Right ventricle myocardium superior (tissue), 1 donor: ENCODE measurements around the gene SDHAF1. TPM values are rescaled to one million over a fixed set of nuclear protein-coding genes. Genes with fewer than 3 reads are reported as not detected.
A peak's percentile ranks its signal among the peaks of the same experiment; 100 is the strongest.
"Not testable (repeated sequence)": the region's sequence is repeated elsewhere in the genome, so short reads cannot be mapped to it uniquely, and the experiment has no call there.

ENCODE experiments used
- ATAC-seq: fragments of 200-7000 bp; cut with Tn5 transposase; one replicate; pipeline ENCODE4 v1.9.1; 2020; ENCODE audit warnings: mild to moderate bottlenecking; ENCODE audit not compliant: poor library complexity
- DNase-seq: peaks from one replicate; pipeline ENCODE4 v3.0.0-alpha.2; 2020
- intact Hi-C: fragments of 100-400 bp; cut with DNase I; formaldehyde crosslinking; loops from one replicate; pipeline ENCODE4 v1.11.2; 2022
- total RNA-seq: library from RNA; stranded (reverse); fragmentation: NEBNext Ultra II Directional; extraction: Animal tissue kit (Norgen Biotek cat#: 25700); gene quantifications from one replicate; pipeline ENCODE4 v1.2.1, GENCODE V29; 2021
- donor health status: DM: no; HTN: yes; CAD: no; lungs with severe emphysema.

The SDHAF1 gene
- total RNA-seq, 1 donor from 2014 or later: 10.2 TPM

DNA sequence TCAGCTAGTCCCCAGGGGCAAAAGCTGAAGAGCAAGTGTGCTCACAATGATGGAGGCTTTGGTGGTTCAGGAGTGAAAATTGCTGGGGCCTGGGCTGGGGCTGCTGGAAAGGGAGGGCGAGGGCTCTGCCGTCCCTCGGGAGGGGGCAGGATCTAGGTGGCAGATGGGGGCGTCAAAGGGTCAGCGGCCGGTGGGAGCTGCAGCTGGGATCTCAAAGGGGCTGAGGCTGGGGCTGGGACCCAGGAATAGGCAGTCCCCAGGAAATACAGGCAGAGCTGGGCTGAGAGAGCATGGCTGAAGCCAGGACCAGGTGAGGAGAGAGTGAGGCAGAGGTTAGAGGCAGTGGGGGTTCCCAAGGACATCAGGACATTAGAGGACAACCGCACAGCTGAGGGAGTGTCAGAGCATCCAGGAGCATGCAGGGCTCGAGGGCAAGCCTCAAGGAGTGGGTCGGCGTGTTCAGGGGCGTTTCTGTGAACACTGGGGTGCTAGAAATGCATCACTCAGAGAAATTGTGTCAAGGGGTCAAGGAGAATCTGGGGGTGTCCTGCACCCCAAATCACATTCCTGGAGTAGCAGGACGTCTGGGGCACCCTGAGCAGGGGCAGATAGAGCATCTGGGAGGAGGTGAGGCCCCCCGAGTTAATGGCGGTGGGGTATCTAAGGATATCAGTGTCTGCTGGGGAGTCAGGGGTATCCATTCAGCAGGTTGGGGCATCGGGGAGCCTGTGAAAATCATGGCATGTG is 14.8 kb downstream of the SDHAF1 start:
- ATAC-seq: no peak
- DNase-seq: no peak
- intact Hi-C loops: no loop called here

DNA sequence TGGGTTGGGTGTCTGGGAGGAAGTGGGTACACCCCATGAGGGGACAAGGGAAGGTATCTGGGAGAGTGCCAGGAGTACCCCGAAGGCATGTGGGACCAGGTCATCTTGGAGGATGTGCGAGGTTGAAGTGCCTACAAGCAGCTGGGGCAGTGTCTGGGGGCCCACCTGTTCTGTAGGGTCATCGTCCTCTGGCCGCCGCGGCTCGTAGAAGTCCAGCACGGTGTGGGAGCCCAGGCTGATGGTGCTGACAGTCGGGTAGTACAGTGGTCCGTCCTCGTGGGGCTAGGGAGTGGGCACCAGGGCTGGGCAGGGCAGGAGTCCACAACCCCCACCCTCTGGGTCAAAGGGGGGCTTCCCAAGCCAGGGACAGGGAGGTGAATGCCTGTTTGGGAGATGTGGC is 15.4 kb downstream of the SDHAF1 start:
- intact Hi-C loops: no loop called here

DNA sequence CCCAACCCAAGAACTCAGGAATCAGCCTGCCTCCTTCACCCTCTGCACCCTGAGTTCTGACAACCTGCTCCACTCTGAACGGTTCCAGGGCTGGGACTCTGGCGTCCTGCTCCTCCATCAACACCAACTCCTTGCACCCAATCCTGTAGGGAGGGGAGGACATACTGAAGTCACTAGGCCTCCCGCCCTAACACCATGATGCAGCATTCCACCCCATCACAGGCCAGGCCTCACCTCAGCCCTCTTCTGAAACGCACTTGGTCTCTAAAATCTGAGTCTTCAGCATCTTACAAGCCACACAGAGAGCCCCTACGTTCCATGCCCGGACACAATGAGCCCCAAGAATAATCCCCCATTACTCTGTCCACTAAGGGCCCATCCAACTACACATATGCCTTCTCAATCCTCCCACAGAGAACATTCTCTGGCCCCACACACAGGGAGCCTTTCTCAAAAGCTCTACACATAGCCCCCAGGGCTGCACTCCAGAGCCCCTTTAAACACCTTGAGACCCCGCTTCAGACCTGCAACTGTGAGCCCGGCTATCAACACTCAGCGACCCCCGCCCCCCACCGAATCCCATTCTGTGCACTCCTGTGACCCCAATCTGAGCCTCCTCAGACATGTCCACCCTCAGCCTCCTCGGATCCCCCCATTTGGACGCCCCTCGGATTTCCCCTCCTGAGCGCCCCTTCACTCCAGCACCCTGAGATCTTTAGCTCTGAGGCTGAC is 18.5 kb downstream of the SDHAF1 start:
- no peak for ATAC-seq
- intact Hi-C loops: no loop called here
- no peak for DNase-seq

More for the DNA sequence above, 15.4 kb downstream of the SDHAF1 start:
- ATAC-seq: no peak
- no peak for DNase-seq

DNA sequence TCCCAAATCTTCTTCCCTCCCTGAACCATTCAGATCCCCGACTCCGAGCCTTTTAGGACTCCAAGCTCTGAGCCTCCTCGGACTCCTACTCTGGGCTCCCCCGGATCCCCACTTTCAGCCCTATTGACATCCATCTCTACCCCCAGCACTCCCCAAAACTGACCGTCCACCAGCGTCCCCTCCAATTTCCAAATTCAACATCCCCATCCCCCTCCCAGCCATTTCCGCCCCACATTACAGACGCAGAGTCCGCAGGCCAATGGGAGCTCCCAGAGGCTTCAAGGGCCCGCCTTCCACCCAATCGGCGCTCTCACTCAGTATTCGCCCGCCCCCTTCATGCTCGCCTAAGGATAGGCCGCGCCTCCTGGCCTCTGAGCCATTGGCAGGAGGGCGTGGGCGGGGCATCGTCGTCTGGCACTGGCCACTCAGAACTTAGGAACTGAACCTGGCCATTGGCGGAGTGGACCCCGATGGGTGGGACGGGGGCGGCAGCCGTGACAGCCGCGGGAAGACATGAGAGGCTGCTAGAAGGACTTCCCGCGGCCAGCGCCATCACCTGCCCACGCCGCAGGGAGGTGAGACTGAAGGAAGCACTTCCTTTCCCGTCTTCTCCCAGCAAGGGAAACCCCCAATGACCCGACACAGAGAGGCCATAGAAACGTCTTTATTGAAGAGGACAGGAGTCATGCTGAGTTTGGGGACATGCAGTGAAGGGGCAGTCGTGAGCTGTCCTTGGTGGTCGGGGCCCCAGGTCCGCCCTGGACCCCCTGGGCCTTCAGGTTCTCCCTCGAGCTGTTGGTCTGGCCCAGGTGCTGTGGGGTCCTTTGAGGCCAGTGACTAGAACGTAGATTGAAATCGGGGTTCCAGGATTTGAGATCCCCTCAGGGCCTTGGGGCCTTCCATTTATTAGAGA is 19.3 kb downstream of the SDHAF1 start, which contains the start of gene ALKBH6:
TSS of gene ALKBH6 (minus strand) at position 202 of the 913 bp plus-strand sequence. CDS start 816 bp downstream, outside the sequence.
- DNase-seq (peak; percentile 100), ATAC-seq (peak; percentile 98)
- intact Hi-C loops: no loop called here

DNA sequence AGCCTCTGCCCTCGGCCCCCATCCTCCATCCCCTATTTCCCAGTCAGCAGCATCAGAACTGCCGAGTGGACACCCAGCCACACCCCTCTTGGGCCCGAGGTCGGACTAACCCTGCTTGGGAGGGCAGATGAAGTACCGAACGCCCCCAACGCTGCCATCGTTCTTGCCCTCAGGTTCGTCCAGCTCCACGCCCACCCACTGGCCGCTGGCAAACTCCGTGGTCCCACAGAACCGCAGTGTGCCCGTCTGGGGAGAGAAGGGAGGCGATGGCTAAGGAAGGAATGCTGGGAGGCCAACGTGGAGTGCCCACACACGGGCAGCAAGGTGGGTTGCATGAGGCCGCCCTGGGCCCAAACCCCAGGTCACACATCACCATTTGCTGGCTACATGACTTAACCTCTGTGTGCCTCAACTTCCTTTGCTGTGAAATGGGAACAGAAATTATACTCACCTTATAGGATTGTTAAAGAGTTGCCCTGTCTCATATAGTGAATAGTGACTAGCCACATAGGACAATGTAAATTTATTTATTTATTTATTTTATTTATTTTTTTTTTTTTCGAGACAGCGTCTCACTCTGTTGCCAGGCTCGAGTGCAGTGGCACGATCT is 24.2 kb downstream of the SDHAF1 start:
- no peak for DNase-seq
- no peak for ATAC-seq
- intact Hi-C loops: no loop called here

DNA sequence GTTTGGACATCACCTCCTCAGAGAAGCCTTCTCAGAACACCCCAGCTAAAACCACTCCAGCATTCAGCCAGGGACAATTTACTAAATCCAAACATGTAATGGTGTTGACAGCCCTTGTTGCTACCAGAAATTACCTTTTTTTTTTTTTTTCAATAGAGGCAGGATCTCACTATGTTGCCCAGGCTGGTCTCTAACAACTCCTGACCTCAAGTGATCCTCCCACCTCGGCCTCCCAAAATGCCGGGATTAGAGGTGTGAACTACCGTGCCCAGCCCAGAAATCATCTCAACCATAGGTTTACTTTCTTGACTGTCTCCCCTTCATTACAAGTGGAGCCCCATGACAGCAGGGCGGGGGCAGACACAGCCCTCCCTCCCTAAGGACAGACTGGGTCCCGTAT is 28.4 kb downstream of the SDHAF1 start:
- ATAC-seq (no peak), DNase-seq (no peak)
- intact Hi-C loops: no loop called here

DNA sequence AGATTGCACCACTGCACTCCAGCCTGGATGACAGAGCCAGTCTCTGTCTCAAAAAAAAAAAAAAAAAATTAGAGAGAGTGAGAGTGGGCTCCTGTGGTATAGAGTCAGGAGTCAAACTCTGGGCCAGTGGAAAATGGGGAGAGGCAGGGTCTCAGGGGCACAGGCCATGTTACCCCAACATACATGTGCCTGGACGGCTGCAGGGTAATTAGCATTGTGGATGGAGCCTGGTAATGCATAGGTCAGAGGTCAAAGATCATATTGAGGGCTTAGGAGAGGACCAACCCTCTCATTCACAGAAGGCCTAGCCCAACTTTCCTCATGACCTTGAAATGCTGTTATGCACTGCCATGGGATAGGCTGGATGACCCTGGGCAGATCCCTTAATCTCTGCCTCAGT is 30.6 kb downstream of the SDHAF1 start:
- DNase-seq: no peak
- intact Hi-C loops: no loop called here
- ATAC-seq: no peak

DNA sequence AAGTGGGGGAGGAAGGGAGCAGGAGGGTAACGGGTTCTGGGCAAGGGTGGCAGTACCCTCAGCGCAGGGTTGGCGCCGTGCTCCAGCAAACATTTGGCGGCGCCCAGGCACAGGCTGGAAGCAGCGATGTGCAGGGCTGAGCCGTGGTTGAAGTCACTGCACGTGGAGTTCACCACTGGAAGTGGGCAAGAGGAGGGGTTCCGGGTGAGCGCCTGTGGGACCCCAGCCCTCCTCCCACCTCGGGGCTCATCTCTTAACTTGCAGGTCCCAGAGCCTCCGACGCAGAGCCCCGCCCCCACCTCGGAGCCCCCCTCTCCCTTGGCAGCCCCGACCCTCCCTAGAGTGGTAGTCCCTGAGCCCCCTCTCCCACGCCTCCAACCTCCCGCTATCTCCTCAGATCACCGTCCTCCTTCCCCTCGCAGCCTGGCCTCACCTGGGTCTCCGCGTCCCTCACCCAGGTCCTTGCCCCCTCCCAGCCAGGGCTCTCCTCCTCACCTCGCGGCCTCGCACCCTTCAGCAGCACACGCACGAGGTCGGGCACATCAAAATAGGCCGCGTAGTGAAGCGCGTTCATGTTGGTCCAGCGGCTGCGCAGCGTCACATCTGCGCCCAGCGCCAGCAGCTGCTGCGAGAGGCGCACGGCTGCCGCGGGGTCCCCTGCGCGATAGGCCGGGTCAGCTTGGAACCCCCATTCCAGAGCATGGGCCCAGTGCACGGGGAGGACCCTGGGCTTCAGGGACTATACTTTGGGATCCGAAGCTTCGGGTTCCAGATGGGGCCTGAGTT is 31.3 kb downstream of the SDHAF1 start:
- DNase-seq (no peak), ATAC-seq (no peak)
- intact Hi-C loops: no loop called here

DNA sequence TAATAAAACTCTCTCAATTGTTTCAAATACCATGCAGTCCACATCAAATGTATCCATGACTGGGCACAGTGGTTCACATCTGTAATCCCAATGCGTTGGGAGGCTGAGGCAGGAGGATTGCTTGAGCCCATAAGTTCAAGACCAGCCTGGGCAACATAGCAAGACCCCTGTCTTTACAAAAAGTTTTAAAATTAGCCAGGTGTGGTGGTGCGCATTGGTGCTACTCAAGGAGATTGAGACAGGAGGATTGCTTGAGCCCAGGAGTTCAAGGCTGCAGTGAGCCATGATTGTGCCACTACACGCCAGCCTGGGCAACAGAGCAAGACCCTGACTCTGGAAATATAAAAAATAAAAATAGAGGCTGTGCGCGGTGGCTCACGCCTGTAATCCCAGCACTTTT is 32.7 kb downstream of the SDHAF1 start:
- no peak for ATAC-seq
- no peak for DNase-seq
- intact Hi-C loops: no loop called here

DNA sequence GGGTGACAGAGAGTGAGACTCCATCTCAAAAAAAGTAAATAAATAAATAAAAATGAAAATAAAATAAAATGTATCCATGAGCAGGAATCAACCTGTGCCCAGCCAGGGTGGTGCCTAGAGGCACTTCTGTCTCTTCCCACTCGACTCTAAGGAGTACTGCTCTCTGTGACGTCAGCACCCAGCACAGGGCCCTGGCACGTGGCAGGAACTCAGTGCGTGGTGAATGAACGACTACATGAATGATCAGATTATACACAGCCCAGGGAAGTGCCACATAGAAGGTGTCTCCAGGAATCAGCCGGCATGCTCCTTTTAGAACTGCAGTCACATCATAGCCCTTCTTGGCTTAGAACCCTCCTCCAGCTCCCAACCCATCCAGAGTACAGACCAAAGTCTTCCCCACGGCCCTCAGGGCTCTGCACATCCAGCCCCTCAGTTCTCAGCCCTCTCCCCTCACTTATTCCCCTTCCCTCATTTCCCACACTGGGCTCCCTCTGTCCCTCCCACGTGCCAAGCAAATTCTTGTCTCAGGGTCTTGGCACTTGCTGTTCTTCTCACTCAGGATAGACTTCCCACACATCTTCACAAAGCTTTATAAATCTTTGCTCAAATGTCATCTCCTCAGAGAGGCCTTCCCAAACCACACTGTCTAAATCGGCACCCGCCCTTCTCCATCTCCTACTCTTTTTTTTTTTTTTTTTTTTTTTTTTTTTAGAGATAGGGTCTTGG is 33.5 kb downstream of the SDHAF1 start:
- ATAC-seq (no peak), DNase-seq (no peak)
- intact Hi-C loops: no loop called here

DNA sequence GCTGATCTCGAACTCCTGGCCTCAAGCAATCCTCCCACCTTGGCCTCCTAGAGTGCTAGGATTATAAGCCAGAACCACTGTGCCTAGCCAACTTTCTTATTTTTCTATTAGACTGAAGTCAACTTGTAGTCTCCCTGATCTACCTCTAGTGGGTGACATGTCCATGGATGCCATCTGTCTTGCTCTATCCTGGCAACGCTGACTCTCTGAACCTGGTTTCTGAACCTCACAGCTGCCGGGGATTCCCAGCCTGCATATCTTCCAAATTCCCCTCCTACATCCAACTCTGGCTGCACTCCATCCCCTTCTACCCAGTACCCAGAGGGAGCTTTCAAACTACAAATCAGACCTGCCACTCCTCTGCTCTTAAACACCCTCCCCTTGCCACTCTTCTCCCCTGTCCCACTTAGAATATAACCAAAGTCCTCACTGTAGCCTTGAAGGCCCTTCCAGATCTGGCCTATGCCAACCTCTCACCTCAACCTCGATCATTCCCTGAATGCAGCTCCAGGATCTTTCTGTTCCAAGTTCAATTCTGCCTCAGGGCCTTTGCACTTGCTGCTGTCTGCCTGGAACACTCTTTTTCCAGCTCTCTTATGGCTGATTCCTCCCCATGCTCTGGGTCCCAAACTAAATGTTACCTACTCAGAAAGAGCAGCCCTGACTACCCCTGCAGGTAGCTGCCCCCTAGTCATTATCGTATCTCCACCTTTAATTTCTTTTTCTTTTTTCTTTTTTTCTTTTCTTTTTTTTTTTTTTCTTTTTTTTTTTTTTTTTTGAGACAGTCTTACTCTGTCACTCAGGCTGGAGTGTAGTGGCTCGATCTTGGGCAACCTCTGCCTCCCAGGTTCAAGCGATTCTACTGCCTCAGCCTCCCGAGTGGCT is 35.5 kb downstream of the SDHAF1 start:
- DNase-seq: no peak
- no peak for ATAC-seq
- intact Hi-C loops: no loop called here

DNA sequence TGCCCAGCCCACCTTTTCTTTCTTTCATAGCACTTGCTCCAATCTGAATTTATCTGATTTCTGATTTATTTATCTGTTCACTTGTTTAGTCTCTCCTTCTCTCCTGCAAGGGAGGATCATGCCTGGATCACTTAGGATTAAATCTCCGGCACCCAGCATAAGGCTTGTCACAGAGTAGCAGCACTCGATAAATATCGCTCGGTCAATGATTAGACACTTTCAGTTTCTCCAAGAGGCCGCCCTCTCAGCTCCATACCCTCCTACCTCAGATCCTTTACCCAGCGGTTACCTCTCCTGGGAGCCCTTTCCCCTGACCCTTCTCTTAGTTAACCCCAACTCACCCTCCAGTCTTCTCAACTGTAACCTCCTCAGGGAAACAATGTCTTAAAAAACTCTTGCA is 36.3 kb downstream of the SDHAF1 start:
- intact Hi-C loops: no loop called here
- no peak for ATAC-seq
- DNase-seq: no peak

DNA sequence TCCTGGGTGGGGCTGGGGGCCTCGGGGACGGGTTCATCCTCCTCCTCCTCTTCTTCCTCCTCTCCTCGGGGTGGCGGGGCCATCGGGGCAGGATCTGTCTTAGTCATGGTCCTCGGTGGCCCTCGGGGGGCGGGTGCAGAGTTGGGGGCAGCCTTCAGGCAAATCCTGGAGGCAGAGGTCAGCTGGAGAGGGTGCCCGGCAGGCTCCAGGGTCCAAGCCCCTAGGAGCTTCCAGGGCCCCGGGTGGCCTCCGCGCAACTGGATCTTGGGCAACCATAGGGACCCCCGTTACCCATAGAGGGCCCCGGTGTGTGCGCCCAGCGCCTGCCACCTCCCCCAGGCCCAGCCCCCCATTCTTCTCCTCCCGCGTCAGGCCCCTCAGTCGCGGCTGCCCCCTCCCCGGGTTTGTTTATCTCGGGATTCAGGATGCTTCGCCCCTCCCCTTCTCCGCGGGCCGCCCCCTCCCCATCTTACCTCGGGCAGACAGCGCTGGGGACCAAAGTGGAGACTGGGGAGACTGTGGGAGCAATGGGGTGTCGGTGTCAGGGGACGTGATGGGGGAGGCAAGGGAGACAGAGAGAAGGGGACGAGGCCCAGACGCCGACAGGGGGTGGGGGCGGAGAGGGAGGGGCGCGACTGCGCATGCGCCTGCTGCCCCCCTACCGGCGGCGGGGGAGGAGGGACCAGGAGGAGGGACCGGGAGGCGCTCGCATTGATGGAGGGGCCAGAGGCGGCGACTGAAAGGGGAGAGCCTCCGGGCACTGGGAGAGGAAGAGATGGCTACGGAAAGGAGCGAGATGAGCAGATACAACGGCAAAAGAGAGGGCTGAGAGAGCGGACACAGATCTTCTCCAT is 37.5 kb downstream of the SDHAF1 start, which contains the start of gene CLIP3:
TSS of gene CLIP3 (minus strand) at position 623 of the 854 bp plus-strand sequence. CDS start at position 107, 516 bp downstream.
- intact Hi-C loops: no loop called here
- peak; percentile 79 for DNase-seq
- peak; percentile 85 for ATAC-seq

DNA sequence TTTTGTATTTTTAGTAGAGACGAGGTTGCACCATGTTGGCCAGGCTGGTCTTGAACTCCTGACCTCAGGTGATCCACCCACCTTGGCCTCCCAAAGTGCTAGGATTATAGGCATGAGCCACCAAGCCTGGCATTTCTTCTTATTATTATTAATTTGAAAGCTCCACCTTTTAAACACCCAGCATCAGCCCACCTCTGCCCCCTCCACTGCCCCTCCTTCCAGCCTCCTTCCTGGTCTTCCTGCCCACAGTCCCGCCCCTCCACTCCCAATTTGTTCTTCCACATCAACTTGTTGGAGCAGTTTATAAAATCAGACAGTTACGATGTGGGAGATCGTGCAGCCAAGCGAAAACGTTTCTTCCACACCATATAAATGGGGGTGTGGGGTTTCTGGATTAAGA is 45.5 kb downstream of the SDHAF1 start:
- intact Hi-C loops: no loop called here
- DNase-seq: no peak
- ATAC-seq: no peak

DNA sequence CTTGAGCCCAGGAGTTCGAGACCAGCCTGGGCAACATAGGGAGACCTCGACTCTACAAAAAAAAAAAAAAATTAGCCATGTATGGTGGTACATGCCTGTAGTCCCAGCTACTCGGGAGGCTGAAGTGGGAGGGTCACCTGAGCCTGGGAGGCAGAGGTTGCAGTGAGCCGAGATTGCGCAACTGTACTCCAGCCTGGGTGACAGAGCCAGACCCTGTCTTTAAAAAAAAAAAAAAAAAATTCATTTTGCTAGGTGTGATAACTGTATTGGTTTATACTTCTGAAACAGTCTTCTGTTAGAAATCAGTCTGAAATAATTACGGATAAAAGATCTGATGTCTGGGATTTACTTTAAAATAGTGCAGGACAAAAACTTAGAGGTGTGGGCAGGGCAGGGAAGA is 46.1 kb downstream of the SDHAF1 start:
- DNase-seq, intact Hi-C loops, ATAC-seq: not testable (repeated sequence)
